Epithelial cell of alveolus of lung (primary cell): ENCODE data around the gene RC3H2. TPM values are rescaled to one million over a fixed set of nuclear protein-coding genes. Genes with fewer than 3 reads are reported as not detected.

Experiments used
- total RNA-seq: library from RNA; depleted of rRNA; stranded (reverse); fragments of >200 nt; gene quantifications from 2 replicates; pipeline ENCODE4 v1.2.1, GENCODE V29; 2015

The RC3H2 gene, protein sequence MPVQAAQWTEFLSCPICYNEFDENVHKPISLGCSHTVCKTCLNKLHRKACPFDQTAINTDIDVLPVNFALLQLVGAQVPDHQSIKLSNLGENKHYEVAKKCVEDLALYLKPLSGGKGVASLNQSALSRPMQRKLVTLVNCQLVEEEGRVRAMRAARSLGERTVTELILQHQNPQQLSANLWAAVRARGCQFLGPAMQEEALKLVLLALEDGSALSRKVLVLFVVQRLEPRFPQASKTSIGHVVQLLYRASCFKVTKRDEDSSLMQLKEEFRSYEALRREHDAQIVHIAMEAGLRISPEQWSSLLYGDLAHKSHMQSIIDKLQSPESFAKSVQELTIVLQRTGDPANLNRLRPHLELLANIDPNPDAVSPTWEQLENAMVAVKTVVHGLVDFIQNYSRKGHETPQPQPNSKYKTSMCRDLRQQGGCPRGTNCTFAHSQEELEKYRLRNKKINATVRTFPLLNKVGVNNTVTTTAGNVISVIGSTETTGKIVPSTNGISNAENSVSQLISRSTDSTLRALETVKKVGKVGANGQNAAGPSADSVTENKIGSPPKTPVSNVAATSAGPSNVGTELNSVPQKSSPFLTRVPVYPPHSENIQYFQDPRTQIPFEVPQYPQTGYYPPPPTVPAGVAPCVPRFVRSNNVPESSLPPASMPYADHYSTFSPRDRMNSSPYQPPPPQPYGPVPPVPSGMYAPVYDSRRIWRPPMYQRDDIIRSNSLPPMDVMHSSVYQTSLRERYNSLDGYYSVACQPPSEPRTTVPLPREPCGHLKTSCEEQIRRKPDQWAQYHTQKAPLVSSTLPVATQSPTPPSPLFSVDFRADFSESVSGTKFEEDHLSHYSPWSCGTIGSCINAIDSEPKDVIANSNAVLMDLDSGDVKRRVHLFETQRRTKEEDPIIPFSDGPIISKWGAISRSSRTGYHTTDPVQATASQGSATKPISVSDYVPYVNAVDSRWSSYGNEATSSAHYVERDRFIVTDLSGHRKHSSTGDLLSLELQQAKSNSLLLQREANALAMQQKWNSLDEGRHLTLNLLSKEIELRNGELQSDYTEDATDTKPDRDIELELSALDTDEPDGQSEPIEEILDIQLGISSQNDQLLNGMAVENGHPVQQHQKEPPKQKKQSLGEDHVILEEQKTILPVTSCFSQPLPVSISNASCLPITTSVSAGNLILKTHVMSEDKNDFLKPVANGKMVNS
- 26.6 and 30.6 TPM in 2 replicates for total RNA-seq

DNA sequence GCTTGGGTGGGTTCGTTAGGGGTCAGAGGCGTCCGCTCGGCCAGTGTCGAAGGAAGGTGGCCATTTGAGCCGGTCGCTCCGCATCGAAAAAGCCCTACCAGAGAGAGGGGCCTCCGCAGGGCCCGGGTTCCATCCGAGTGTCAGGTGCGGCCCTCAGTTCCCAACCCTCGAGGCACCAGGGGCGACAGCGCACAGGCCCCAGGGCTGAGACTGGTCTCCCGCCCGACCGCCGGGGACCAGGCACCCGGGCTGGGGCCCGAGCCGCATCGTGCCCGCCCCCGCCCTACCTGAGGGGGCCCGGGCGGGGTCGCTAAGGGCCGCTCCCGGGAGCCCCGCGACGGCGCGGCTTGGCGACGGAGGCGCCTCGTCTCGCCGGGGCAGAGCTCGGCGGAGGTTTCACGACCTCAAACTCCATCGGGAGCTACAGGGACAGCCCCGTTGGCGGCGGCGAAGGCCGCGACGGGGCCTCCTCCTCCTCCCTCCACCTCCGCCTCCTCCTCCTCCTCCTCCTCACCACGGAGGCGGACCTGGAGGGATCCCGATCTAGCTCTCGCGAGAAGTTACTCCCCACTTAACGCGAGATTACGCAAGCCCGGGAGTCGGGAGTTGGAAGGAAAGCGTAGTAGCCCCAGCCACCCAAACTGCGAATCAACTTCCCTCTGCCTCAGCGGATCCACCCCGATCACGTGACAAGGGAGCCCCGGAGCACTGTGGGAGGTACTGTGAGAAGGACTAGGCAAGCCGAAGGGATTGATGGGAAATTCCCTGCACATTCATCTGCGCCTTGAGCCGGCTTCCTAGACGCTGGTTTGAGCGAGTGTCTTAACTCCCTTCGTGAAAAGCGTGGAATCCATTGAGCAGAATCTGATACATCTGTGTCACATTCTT lies at the start of gene RC3H2:
TSS of gene RC3H2 (minus strand) at position 537 of the 888 bp plus-strand sequence. CDS start 7,850 bp downstream, outside the sequence.

DNA sequence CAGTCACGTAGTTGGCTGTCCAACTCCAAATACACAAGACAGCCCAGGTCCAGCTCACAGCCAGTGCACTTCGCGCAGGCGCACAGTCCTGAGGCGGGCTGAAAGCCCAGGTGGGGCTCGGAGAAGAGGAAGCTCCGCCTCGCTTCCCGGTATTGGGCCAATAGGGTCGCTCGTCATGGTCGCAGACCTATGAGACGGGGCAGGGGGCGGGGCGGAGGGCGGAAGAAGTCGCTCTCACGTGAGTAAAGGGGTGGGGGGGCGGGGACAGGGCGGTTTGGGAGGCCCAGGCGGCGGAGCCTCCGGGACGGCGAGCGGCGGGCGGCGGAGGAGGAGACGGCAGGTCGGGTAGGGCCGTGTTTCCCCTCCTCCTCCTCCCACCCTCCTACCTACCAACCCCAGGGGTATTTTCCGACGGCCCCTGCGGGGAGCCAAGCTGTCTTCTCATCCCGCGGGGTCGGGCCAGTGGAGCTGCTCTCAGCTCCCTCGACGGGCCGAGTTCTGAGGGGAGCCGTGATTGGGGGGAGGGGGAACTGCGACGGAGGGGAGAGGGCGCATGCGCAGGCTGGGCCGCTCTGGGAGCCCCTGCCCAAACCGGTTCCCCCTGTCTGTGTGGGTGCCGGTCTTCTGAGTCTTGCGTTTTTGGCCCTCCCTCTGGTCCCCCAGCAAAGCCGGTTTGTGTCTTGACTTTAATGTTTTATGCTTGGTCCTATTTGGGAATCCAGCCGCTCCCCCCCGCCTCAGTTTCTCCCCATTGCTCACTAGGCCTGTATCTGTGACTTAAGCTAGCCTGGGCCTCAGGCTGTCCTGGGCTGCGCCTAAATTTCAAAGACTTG lies 35.8 kb upstream of the RC3H2 start, which contains the start of gene RABGAP1:
TSS of gene RABGAP1 (plus strand) at position 272 of the 833 bp plus-strand sequence. CDS start 16,040 bp downstream, outside the sequence.

DNA sequence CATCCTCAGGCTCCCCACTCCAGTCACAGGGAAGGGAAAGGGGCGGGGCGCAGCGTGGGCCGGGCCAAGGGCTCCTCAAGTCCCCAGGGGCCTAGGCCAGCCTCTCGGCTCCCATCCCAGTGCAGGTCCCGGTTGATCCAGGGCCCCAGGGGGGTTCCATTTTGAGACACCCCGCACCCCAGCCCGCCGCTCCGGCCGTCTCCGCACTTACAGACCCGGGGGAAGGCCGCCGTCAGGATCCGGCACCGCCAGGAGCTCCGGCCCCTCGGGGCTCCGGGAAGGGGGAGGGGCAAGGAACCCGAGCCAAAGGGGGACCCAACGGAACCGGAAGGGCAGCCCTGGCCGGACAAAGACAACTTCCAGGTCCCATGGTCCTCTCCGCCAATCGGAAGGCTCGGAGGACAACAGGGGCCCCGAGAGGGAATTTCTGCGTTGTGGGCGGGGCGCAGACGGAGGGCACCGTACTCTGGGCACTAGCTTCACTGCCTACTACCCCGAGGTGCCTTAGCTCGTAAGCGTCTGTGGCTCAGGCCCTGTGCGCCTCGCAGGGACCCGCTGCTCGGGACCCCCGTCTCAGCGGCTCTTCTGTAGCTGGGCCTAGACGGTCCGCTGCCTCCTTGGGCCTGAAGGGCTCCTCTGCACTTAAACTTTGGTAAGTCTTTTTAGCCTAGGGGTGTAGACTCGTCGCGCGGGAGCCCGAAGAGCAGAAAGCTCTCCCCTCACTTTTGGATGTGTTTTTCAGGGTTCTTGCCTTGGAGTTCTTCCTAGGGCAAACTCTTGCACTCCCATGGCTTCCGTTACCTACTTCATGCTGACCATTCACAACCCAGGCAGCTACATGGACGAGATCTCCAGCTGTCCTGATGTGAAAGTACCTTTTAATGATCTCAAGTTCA lies 26.3 kb upstream of the RC3H2 start, which contains the start of gene ZBTB26:
TSS of gene ZBTB26 (minus strand) at position 287 of the 896 bp plus-strand sequence. CDS start 11,578 bp downstream, outside the sequence.

DNA sequence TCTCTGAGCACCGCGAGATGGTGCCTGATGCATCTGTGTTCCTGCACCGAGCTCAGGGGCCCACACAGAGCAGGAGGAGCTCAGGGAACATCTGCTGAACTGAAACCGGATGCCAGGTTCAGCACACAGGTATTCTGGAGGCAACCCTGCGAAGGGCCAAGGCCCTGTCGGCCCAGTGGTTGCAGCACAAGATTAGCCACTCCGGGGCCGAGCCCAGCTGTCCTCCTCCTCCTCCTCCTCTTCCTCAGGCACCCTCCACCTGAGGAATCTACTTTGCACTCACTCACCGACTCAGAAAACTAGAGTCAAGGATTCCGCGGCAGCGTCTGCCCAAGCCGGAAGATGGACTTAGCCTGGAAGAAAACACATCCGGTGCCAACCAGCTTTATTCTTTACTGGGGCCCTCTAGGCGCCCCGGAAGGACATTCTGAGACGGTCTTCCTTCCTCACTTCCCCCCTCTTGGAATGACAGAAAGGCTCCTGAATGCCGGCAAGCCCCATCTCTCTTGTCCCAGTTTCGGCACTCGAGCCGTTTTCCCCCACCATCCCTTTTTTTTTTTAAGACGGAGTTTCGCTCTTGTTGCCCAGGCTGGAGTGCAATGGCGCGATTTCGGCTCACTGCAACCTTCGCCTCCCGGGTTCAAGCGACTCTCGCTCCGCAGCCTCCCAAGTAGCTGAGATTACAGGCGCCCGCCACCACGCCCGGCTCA lies 8.0 kb upstream of the RC3H2 start, which contains the start of gene ZBTB6:
TSS of gene ZBTB6 (minus strand) at position 360 of the 710 bp plus-strand sequence. CDS start 1,251 bp downstream, outside the sequence.

DNA sequence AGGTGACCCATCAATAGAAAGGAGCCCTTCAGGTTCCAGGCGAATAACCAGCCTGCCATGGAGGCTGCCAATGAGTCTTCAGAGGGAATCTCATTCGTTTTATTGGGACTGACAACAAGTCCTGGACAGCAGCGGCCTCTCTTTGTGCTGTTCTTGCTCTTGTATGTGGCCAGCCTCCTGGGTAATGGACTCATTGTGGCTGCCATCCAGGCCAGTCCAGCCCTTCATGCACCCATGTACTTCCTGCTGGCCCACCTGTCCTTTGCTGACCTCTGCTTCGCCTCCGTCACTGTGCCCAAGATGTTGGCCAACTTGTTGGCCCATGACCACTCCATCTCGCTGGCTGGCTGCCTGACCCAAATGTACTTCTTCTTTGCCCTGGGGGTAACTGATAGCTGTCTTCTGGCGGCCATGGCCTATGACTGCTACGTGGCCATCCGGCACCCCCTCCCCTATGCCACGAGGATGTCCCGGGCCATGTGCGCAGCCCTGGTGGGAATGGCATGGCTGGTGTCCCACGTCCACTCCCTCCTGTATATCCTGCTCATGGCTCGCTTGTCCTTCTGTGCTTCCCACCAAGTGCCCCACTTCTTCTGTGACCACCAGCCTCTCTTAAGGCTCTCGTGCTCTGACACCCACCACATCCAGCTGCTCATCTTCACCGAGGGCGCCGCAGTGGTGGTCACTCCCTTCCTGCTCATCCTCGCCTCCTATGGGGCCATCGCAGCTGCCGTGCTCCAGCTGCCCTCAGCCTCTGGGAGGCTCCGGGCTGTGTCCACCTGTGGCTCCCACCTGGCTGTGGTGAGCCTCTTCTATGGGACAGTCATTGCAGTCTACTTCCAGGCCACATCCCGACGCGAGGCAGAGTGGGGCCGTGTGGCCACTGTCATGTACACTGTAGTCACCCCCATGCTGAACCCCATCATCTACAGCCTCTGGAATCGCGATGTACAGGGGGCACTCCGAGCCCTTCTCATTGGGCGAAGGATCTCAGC lies 104.8 kb downstream of the RC3H2 start, which contains the start of gene OR1K1:
TSS of gene OR1K1 (plus strand) at position 58 of the 995 bp plus-strand sequence. CDS start at position 58, 0 bp downstream.

Other genes starting within 250 kb of the RC3H2 start
- not detected in 2 replicates for gene OR1B1, start 247.7 kb downstream of the RC3H2 start, total RNA-seq
- not detected in 2 replicates for gene OR1L1, start 243.6 kb downstream of the RC3H2 start, total RNA-seq
- not detected in 2 replicates for gene OR1L3, start 230.2 kb downstream of the RC3H2 start, total RNA-seq
- not detected in 2 replicates for gene OR1L4, start 181.4 kb downstream of the RC3H2 start, total RNA-seq
- not detected in 2 replicates for gene OR1L6, start 163.1 kb downstream of the RC3H2 start, total RNA-seq
- gene OR5C1, start 116.4 kb downstream of the RC3H2 start, total RNA-seq = not detected in 2 replicates
- not detected in 2 replicates for gene OR1K1, start 105.2 kb downstream of the RC3H2 start, total RNA-seq
- gene PDCL, start 76.8 kb downstream of the RC3H2 start, total RNA-seq = 19.7 and 24.4 TPM in 2 replicates
- 7.2 and 10.2 TPM in 2 replicates for gene ZBTB6, start 8.0 kb upstream of the RC3H2 start, total RNA-seq
- gene ZBTB26, start 26.2 kb upstream of the RC3H2 start, total RNA-seq = 3.4 and 5.0 TPM in 2 replicates
- 10.3 and 23.0 TPM in 2 replicates for gene RABGAP1, start 35.7 kb upstream of the RC3H2 start, total RNA-seq
- gene GPR21, start 128.3 kb upstream of the RC3H2 start, total RNA-seq = 0.13 TPM in 1 of 2 replicates, not detected in the other